Renal cortex interstitium (tissue), 15 donors: ENCODE results near the gene CNOT9. TPM values are rescaled to one million over a fixed set of nuclear protein-coding genes. Genes with fewer than 3 reads are reported as not detected.
"Not testable (repeated sequence)": the region's sequence is repeated elsewhere in the genome, so short reads cannot be mapped to it uniquely, and the experiment has no call there.

Experiments
- DNase-seq, 11 donors: peaks; one replicate each; pipeline ENCODE4 v3.0.0-alpha.2; 2013; ENCODE audit warnings: low read depth in 9 of 11, low spot score in 4 of 11; ENCODE audit errors: extremely low read depth in 1 of 11
- long read RNA-seq, 16 experiments: transcript quantifications; one replicate each; lab custom pipeline, GENCODE V29; 2026
- polyA plus RNA-seq, 3 donors: library from polyadenylated mRNA; unstranded; fragments of 120-200 nt; gene quantifications; one replicate each; pipeline ENCODE4 v1.2.1, GENCODE V29; 2013; ENCODE audit not compliant: insufficient read length in 3 of 3

Gene CNOT9, protein sequence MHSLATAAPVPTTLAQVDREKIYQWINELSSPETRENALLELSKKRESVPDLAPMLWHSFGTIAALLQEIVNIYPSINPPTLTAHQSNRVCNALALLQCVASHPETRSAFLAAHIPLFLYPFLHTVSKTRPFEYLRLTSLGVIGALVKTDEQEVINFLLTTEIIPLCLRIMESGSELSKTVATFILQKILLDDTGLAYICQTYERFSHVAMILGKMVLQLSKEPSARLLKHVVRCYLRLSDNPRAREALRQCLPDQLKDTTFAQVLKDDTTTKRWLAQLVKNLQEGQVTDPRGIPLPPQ
- 10 to 100 TPM; 49.4 to 55.2 (median 52.3) TPM for polyA plus RNA-seq
- long read RNA-seq, donor 1, full-length matches to known transcripts = 4 of 16 reads
- long read RNA-seq, donor 1, partial matches to known transcripts = 12 of 16 reads
- long read RNA-seq, donor 1, other reads (novel, unspliced or antisense) = 0 of 16 reads
- long read RNA-seq, donor 2, full-length matches to known transcripts = 7 of 24 reads
- long read RNA-seq, donor 2, partial matches to known transcripts = 17 of 24 reads
- long read RNA-seq, donor 2, other reads (novel, unspliced or antisense) = 0 of 24 reads
- long read RNA-seq, donor 3, full-length matches to known transcripts = 10 of 16 reads
- long read RNA-seq, donor 3, partial matches to known transcripts = 6 of 16 reads
- long read RNA-seq, donor 3, other reads (novel, unspliced or antisense) = 0 of 16 reads
- long read RNA-seq, donor 4, full-length matches to known transcripts = 6 of 6 reads
- long read RNA-seq, donor 4, partial matches to known transcripts = 0 of 6 reads
- long read RNA-seq, donor 4, other reads (novel, unspliced or antisense) = 0 of 6 reads
- long read RNA-seq, donor 5 = 0 reads
- long read RNA-seq, donor 6, full-length matches to known transcripts = 5 of 5 reads
- long read RNA-seq, donor 6, partial matches to known transcripts = 0 of 5 reads
- long read RNA-seq, donor 6, other reads (novel, unspliced or antisense) = 0 of 5 reads
- long read RNA-seq, donor 7, full-length matches to known transcripts = 5 of 18 reads
- long read RNA-seq, donor 7, partial matches to known transcripts = 13 of 18 reads
- long read RNA-seq, donor 7, other reads (novel, unspliced or antisense) = 0 of 18 reads
- long read RNA-seq, donor 8, full-length matches to known transcripts = 12 of 37 reads
- long read RNA-seq, donor 8, partial matches to known transcripts = 25 of 37 reads
- long read RNA-seq, donor 8, other reads (novel, unspliced or antisense) = 0 of 37 reads
- long read RNA-seq, donor 9, full-length matches to known transcripts = 8 of 14 reads
- long read RNA-seq, donor 9, partial matches to known transcripts = 6 of 14 reads
- long read RNA-seq, donor 9, other reads (novel, unspliced or antisense) = 0 of 14 reads
- long read RNA-seq, donor 10, full-length matches to known transcripts = 9 of 20 reads
- long read RNA-seq, donor 10, partial matches to known transcripts = 11 of 20 reads
- long read RNA-seq, donor 10, other reads (novel, unspliced or antisense) = 0 of 20 reads
- long read RNA-seq, donor 11, partial matches to known transcripts = 7 of 8 reads
- long read RNA-seq, donor 11, other reads (novel, unspliced or antisense) = 0 of 8 reads
- long read RNA-seq, donor 12, full-length matches to known transcripts = 4 of 4 reads
- long read RNA-seq, donor 12, partial matches to known transcripts = 0 of 4 reads
- long read RNA-seq, donor 12, other reads (novel, unspliced or antisense) = 0 of 4 reads
- long read RNA-seq, donor 13, full-length matches to known transcripts = 17 of 55 reads
- long read RNA-seq, donor 13, partial matches to known transcripts = 38 of 55 reads
- long read RNA-seq, donor 13, other reads (novel, unspliced or antisense) = 0 of 55 reads
- long read RNA-seq, donor 14, full-length matches to known transcripts = 6 of 18 reads
- long read RNA-seq, donor 14, partial matches to known transcripts = 12 of 18 reads
- long read RNA-seq, donor 14, other reads (novel, unspliced or antisense) = 0 of 18 reads
- long read RNA-seq, donor 15, full-length matches to known transcripts = 5 of 5 reads
- long read RNA-seq, donor 15, partial matches to known transcripts = 0 of 5 reads
- long read RNA-seq, donor 15, other reads (novel, unspliced or antisense) = 0 of 5 reads
- long read RNA-seq, donor 16, full-length matches to known transcripts = 28 of 54 reads
- long read RNA-seq, donor 16, partial matches to known transcripts = 26 of 54 reads
- long read RNA-seq, donor 16, other reads (novel, unspliced or antisense) = 0 of 54 reads

DNA sequence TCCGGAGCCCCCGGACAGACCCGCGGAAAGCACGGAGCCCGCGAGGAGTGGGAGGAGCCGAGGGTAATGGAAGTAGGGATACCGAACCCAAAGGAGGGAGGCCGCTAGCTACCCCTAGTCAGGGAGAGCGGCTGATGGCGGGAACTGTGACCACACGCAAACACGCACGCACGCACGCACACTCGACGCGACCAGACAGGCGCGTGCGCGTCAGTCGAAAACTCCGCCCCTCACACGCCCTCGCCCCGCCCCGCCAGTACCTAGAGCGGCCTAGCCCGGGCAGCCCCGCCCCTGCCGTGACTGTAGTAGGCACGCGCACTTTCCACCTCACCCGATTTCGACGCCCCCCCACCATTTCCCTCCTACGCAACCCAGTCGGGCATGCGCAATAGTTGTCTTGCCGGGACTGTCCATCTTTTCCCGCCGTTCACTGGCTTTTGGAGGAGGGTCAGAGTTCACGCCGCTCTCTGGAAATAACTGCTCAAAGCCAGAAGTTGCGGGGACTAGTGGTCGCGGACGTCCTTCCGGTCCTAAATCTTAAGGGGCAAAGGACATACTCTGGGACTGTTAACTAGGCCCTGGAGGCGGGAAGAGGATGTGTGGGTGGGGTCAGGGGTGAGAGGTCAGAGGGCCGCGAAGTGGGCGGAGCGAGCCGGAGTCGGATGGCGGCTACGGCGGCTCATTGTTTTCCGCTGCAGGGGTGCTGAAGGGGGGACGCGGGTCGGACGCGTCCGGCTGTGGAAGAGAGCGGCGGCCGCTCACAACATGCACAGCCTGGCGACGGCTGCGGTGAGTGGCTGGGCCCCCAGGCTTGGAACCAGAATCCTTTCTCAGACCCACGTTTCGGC is at the start of gene CNOT9, which contains the start of gene USP37:
CNOT9 (plus strand) TSS at position 650 of the 848 bp plus-strand sequence; CDS start at position 766, 116 bp downstream.
USP37 (minus strand) TSS at position 162 of the 848 bp plus-strand sequence. CDS start 9,698 bp downstream, outside the sequence.
- DNase-seq = peak; percentile 94 to 99 (median 97)

- no peak for DNase-seq
Measured at GRCh38 chr2:218518876-218519275, 49.8 kb upstream of the CNOT9 start.

- DNase-seq = no peak
Measured at GRCh38 chr2:218523651-218524050, 45.0 kb upstream of the CNOT9 start.

DNA sequence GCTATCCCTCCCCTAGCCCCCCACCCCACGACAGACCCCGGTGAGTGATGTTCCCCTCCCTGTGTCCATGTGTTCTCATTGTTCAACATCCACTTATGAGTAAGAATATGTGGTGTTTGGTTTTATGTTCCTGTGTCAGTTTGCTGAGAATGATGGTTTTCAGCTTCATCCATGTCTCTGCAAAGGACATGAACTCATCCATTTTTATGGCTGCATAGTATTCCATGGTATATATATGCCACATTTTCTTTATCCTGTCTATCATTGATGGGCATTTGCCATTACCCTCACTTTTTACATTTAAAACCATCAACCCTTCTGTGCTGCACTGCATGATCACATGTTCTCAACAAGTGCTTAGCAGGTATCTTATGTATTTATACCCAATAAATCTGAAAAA is 40.2 kb upstream of the CNOT9 start:
- DNase-seq = not testable (repeated sequence)

GRCh38 chr2:218529990-218530389 is 38.6 kb upstream of the CNOT9 start:
- DNase-seq = no peak

- no peak for DNase-seq
Measured at GRCh38 chr2:218536804-218537494, 31.7 kb upstream of the CNOT9 start.

- DNase-seq = no peak
Measured at GRCh38 chr2:218540015-218540414, 28.6 kb upstream of the CNOT9 start.

GRCh38 chr2:218546012-218546411 is 22.6 kb upstream of the CNOT9 start:
- no peak for DNase-seq

- DNase-seq = no peak
Measured at GRCh38 chr2:218547511-218547910, 21.1 kb upstream of the CNOT9 start.

DNA sequence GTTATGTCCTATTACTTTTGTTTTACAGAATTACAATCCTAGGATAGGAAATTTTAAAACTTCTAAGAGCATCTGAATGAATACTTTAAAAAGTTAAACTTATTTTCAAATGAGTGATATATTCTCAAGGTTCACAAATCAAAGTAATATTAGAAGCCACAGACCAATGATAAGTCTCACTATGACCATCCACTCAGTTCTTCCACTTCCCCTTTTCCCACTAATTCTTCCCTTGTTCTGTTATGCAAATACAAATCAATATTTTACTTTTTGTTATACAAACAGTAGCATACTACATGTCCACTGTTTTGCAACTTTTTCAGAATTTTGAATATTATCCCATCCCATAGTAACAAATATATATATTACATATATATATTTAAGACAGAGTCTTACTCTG is 20.7 kb upstream of the CNOT9 start:
- DNase-seq = no peak

GRCh38 chr2:218554225-218554624 is 14.4 kb upstream of the CNOT9 start:
- DNase-seq = not testable (repeated sequence)

DNA sequence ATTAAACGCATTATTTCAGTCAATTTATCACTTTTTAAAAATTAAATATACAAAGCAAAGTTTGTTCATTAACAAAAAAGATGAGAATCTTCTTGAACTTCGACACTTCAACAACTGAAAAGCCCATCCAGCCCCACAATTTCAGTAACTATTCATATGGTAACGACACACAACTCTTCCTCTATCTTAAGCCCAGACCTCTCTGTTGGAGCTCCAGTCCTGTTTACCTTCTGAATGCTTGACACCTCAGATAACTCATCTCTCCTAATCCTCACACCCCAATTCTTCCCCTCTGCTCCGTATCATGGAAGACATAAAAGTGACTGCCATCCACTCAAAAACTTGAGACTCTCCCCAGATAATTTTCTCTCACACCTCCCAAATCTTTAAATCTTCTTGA is 13.1 kb upstream of the CNOT9 start:
- no peak for DNase-seq

DNA sequence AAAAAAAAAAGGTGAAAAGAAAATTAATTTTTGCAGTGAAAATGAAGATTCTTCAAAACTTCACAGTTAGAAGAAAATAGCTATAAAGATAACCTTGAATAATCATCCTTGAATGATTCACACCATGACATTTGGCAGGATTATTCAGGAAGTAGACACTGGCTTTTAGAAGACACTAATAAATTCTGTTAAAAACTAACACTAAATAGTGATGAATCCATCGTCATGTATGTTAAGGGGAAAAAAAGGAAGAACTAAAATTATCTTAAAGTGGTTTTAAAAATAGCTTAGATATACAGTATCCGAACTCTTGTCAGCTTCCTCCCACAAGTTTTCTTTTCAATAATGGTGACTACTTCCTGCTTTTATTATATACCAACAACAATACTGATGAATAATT is 10.7 kb upstream of the CNOT9 start:
- no peak for DNase-seq

DNA sequence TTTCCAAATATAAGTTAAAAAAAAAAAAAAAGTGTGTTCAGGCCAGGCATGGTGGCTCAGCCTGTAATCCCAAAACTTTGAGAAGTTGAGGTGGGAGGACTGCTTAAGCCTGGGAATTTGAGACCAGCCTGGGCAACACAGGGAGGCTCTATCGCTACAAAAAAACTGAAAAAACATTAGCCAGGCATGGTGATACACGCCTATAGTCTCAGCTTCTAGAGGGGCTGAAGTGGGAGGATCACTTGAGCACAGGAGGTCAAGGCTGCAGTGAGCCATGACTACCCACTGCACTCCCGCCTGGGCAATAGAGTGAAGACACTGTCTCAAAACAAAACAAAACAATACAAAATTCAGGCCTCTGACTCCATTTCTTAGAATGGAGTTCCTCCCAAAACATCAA is 9.7 kb upstream of the CNOT9 start:
- peak in 4 of 11 donors; percentile 29 to 46 (median 42) for DNase-seq

DNA sequence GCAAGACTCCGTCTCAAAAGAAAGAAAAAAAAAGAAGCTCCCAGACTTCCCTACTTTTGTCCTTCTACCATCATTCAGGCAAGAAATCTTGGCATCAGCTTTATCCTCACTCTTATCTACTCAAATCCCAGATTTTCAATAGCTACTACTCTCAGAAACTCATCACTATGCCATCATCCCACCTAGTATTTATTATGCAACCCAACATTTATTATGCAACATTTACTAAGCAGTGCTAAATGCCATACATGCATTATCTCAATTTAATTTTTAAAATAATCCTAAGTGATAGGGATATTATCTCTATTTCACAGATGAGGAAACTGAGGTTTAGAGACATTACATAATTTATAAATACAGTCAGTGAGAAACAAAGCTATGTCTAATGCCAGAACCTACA is 4.6 kb upstream of the CNOT9 start:
- DNase-seq = no peak

GRCh38 chr2:218566296-218566695 is 2.3 kb upstream of the CNOT9 start:
- DNase-seq = no peak
